Muscle layer of colon (tissue), 2 donors: ENCODE data around the gene JAKMIP3.

Source experiments
- H3K27ac ChIP-seq: one replicate; pipeline ENCODE4 v1.7.0; 2013; ENCODE audit warnings: low read depth, mild to moderate bottlenecking, low read length, moderate library complexity
- H3K27me3 ChIP-seq, 2 donors: one replicate each; pipeline ENCODE4 v1.7.0; 2013; ENCODE audit warnings: low read length in 2 of 2, mild to moderate bottlenecking in 2 of 2; ENCODE audit not compliant: insufficient read depth in 2 of 2, control insufficient read depth in 1 of 2
- H3K36me3 ChIP-seq: one replicate; pipeline ENCODE4 v1.7.0; 2013; ENCODE audit warnings: mild to moderate bottlenecking, low read length; ENCODE audit not compliant: insufficient read depth
- H3K4me1 ChIP-seq: one replicate; pipeline ENCODE4 v1.7.0; 2013; ENCODE audit warnings: mild to moderate bottlenecking, low read length; ENCODE audit not compliant: insufficient read depth
- H3K4me3 ChIP-seq, 2 donors: one replicate each; pipeline ENCODE4 v1.7.0; 2013; ENCODE audit warnings: low read length in 2 of 2, low read depth in 1 of 2, mild to moderate bottlenecking in 1 of 2, moderate library complexity in 1 of 2
- H3K9ac ChIP-seq: one replicate; pipeline ENCODE4 v1.7.0; 2013; ENCODE audit warnings: low read length
- H3K9me3 ChIP-seq: one replicate; pipeline ENCODE4 v1.7.0; 2013; ENCODE audit warnings: mild to moderate bottlenecking, low read length
- donor health status: abdominal sarcoma.
- donor health status: Adenocarcinoma of cecum.

The JAKMIP3 gene

GRCh38 chr10:132109341-132110110 lies 43.8 kb downstream of the JAKMIP3 start:
- Histone ChIP-seq H3K9me3 (no peaks in the 10 kb centered on the region), H3K4me1 (no peaks in the 10 kb centered on the region), H3K27me3 (no peaks in the 10 kb centered on the region), H3K36me3 (no peaks in the 10 kb centered on the region), H3K27ac (no peak overlapping the region), H3K9ac (no peak overlapping the region), H3K4me3 (no peak overlapping the region)

GRCh38 chr10:132110111-132110521 lies 44.4 kb downstream of the JAKMIP3 start:
- no peaks in the 10 kb centered on the region for H3K9me3 ChIP-seq
- H3K4me1 ChIP-seq: no peaks in the 10 kb centered on the region
- H3K27me3 ChIP-seq: no peaks in the 10 kb centered on the region
- H3K4me3 ChIP-seq: no peak overlapping the region
- no peaks in the 10 kb centered on the region for H3K36me3 ChIP-seq
- no peak overlapping the region for H3K27ac ChIP-seq
- H3K9ac ChIP-seq: no peak overlapping the region

- Histone ChIP-seq H3K27ac (no peak overlapping the region), H3K36me3 (no peaks in the 10 kb centered on the region), H3K9ac (no peak overlapping the region), H3K27me3 (no peaks in the 10 kb centered on the region), H3K9me3 (no peaks in the 10 kb centered on the region), H3K4me3 (no peak overlapping the region), H3K4me1 (no peaks in the 10 kb centered on the region)
These were observed 45.0 kb downstream of the JAKMIP3 start for GRCh38 chr10:132110713-132111112.

GRCh38 chr10:132111121-132111731 lies 45.5 kb downstream of the JAKMIP3 start:
- H3K9me3 ChIP-seq: no peaks in the 10 kb centered on the region

GRCh38 chr10:132111871-132112341 lies 46.2 kb downstream of the JAKMIP3 start:
- H3K27me3 ChIP-seq: no peaks in the 10 kb centered on the region
- no peak overlapping the region for H3K9ac ChIP-seq
- H3K27ac ChIP-seq: no peak overlapping the region
- no peaks in the 10 kb centered on the region for H3K9me3 ChIP-seq
- H3K4me3 ChIP-seq: no peak overlapping the region
- H3K4me1 ChIP-seq: no peaks in the 10 kb centered on the region
- H3K36me3 ChIP-seq: no peaks in the 10 kb centered on the region

More at GRCh38 chr10:132111121-132111731, 45.5 kb downstream of the JAKMIP3 start:
- no peaks in the 10 kb centered on the region for H3K4me1 ChIP-seq
- no peak overlapping the region for H3K4me3 ChIP-seq
- no peaks in the 10 kb centered on the region for H3K27me3 ChIP-seq
- no peak overlapping the region for H3K27ac ChIP-seq
- H3K36me3 ChIP-seq: no peaks in the 10 kb centered on the region
- H3K9ac ChIP-seq: no peak overlapping the region

GRCh38 chr10:132112611-132113010 lies 46.9 kb downstream of the JAKMIP3 start:
- Histone ChIP-seq H3K36me3 (no peaks in the 10 kb centered on the region), H3K27ac (no peak overlapping the region), H3K4me1 (no peaks in the 10 kb centered on the region), H3K4me3 (no peak overlapping the region), H3K27me3 (no peaks in the 10 kb centered on the region), H3K9me3 (no peaks in the 10 kb centered on the region), H3K9ac (no peak overlapping the region)

GRCh38 chr10:132113206-132113605 lies 47.5 kb downstream of the JAKMIP3 start:
- Histone ChIP-seq H3K27me3 (no peaks in the 10 kb centered on the region), H3K36me3 (no peaks in the 10 kb centered on the region), H3K9me3 (no peaks in the 10 kb centered on the region), H3K4me1 (no peaks in the 10 kb centered on the region), H3K4me3 (no peak overlapping the region), H3K27ac (no peak overlapping the region), H3K9ac (no peak overlapping the region)

- Histone ChIP-seq H3K27ac (no peak overlapping the region), H3K9me3 (no peaks in the 10 kb centered on the region), H3K4me1 (no peaks in the 10 kb centered on the region), H3K9ac (no peak overlapping the region), H3K36me3 (no peaks in the 10 kb centered on the region), H3K4me3 (no peak overlapping the region), H3K27me3 (no peaks in the 10 kb centered on the region)
These were observed 48.1 kb downstream of the JAKMIP3 start for GRCh38 chr10:132113766-132114365.

- no peaks in the 10 kb centered on the region for H3K36me3 ChIP-seq
- H3K27ac ChIP-seq: no peak overlapping the region
- no peak overlapping the region for H3K4me3 ChIP-seq
- no peaks in the 10 kb centered on the region for H3K27me3 ChIP-seq
- no peak overlapping the region for H3K9ac ChIP-seq
- no peaks in the 10 kb centered on the region for H3K4me1 ChIP-seq
- no peaks in the 10 kb centered on the region for H3K9me3 ChIP-seq
These were observed 49.3 kb downstream of the JAKMIP3 start for GRCh38 chr10:132114953-132115520.
